ENCODE data around the gene INTS2. TPM values are rescaled to one million over a fixed set of nuclear protein-coding genes. Genes with fewer than 3 reads are reported as not detected.
"Not testable (repeated sequence)": the region's sequence is repeated elsewhere in the genome, so short reads cannot be mapped to it uniquely, and the experiment has no call there.

INTS2 gene
- polyA plus RNA-seq, 10 donors = 7.8 to 15.2 (median 10.4) TPM

DNA sequence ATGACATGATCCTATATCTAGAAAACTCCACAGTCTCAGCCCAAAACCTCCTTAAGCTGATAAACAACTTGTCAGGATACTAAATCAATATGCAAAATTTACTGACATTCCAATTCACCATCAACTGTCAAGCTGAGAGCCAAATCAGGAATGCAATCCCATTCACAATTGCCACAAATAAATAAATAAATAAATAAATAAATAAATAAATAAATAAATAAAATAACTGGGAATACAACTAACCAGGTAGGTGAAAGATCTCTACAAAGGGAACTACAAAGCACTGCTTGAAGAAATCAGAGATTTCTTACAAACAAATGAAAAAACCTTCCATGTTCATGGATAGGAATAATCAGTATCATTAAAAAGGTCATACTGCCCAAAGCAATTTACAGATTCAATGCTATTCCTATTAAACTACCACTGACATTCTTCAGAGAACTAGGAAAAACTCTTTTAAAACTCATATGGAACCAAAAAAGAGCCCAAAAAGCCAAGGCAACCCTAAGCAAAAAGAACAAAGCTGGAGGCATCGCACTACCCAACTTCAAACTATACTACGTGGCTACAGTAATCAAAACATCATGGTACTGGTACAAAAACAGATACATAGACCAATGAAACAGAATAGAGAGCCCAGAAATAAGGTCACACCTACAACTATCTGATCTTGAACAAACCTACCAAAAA, 102.2 kb downstream of the INTS2 start:
- DNase-seq = no peak

DNA sequence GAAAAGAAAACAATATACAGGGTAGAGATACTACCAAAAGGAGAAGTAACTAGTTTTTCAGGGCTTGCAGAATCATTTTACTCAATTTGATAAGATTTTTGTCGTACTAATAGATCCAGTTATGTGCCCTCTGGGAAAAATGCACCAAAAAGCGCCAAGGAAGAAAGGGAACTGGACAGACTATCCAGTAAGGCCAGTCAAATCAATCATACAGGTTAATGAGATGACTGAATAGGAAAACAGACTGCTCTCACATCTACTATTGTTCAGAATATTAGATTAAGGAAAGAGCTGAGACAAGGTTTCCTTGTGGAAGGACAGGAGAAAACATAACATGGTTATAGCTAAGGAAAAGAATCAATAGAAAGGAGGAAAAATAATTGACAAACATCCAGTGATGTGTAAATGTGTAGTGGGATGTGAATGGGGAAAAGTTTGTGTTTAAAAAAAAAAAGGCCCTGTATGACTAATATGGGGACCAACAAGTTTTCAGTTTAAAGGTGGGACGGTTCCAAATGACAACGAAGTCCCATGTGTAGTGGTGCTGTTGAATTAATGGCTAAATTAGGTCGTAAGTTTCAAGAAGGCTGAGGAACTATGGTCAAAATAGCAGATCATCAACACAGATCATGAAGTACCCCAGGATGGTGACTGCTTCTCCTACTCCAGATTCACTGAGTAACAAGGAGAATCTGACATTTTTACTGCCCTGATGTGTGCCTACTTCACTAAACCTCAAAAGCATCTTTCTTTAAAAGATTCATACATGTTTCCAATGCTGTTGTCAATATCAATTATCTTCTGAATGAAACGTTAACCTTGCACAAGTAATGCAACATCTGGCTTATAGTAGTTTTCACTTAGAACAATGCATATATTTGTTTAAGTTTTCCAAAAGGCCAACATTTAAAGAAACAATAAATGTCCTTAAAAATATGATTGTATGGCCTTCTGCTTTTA, 105.2 kb downstream of the INTS2 start:
- no peak for DNase-seq

DNA sequence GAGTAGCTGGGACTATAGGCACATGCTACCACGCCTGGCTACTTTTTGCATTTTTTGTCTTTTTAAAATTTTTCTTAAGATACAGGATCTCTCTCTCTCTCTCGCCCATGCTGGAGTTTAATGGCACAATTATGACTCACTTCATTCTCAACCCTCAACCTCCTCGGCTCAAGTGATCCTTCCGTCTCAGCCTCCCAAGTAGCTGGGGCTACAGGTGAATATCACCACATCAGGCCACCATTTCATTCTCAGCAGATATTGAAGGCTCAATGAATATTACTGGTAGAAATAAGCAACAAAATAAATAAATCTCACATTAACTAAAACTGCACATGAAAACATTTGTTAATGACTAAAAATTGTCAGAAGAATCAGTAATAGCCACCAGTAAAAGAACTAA, 106.1 kb downstream of the INTS2 start:
- no peak for DNase-seq

DNA sequence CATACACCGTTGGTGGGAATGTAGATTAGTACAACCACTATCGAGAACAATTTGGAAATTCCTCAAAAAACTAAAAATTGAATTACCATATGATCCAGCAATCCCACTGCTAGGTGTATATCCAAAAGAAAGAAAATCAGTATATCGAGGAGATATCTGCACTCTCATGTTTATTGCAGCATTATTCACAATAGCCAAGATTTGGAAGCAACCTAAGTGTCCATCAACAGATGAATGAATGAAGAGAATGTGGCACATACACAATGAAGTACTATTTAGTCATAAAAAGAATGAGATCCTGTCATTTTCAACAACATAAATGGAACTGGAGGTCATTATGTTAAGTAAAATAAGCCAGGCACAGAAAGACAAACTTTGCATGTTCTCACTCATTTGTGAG, 108.5 kb downstream of the INTS2 start:
- not testable (repeated sequence) for DNase-seq

DNA sequence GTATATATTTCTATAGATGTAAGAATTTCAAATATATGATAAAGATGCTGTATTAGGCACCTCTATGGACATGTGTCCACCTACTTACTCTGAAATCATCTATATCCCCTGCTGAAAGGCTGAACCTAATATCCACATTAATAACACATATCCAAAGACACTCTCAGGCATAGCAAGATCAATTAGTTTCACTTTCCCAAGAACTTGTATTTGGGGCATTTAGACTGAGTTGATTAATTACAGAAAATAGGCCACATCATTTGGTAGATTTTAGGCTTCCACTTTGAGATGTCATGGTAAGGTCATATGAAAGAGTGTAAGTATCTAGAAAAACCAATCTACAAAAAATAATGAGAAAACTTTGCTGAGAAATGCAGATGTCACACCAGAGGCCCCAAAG, 109.6 kb downstream of the INTS2 start:
- DNase-seq = no peak

DNA sequence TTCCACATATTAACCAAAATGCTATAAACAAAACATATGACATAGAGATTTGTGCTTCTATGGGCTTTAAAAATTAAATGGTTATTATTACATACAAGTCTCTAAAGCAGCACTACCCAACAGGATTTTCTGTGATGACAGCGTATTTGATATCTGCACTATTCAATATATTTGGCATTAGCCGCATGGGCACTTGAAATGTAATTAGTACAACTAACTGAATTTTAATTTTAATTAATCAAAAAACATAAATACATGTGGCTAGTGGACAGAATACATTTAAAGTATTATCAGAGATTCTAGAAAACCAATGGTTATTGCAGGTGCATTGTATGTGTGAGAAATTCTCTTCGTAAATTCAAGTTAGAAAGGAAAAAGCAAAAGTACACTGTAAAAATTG, 110.3 kb downstream of the INTS2 start:
- DNase-seq = no peak

DNA sequence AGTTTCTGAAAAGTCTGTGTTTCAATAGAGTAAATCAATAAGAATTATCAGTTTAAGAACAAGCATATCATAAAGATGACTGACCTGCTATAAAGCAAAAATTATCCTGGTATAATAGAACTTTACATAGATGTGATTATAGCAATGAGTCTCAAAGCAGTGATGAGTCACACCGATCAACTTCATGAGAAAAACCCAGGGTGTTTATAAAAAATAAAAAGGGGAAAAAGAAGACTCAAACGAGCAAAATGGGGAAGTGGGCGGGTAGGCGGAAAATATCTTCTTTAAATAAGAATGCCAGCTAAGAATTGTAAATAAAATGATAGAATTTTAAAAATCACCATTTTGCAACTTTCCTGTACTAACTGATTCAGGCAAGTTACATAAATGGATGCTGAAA, 111.2 kb downstream of the INTS2 start:
- no peak for DNase-seq

DNA sequence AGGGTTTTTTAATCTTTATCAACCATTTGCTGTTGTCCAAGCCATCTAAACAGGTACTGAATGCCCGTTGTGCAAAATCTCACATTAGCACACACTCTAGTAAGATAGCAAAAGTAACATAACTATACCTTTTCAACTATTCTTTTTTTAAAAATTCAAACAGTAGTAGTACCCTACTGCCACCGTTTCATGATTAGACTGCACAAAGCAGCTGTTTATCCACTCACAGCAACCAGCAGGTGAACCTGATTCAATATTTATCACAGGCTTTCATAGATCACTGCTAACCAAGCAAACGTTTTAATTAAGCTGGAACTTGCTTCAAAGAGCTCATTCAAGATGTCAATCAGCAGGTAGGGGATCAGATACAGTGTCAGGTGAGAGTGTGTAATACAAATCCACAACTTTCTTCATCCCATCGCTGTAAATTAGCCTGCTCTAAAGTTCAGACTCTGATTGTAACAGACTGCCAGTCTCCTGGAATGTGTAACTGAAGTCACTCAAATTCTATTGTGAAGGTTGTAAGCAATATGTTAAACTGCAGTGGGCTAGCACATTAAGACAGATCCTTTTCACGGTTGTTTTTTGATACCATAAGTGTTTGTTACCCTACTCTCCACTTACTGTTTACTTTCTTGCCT, 111.8 kb downstream of the INTS2 start:
- DNase-seq = no peak

Other genes with a start within 250 kb of the INTS2 start
- 1 to 10 TPM; 3.1 to 6.9 (median 4.3) TPM for gene BRIP1, start 64.5 kb downstream of the INTS2 start, polyA plus RNA-seq (ENCODE audit: insufficient read length in 10 of 10)
- gene MED13, start 137.3 kb upstream of the INTS2 start, polyA plus RNA-seq (ENCODE audit: insufficient read length in 10 of 10) = 10 to 100 TPM; 24.6 to 35.8 (median 30.6) TPM

Measured in muscle of back (tissue), 11 donors.